ENCODE measurements around the gene MTIF3. TPM values are rescaled to one million over a fixed set of nuclear protein-coding genes. Genes with fewer than 3 reads are reported as not detected.

Gene MTIF3
- total RNA-seq, 1 experiment from 2014 or later: 21.5 TPM

DNA sequence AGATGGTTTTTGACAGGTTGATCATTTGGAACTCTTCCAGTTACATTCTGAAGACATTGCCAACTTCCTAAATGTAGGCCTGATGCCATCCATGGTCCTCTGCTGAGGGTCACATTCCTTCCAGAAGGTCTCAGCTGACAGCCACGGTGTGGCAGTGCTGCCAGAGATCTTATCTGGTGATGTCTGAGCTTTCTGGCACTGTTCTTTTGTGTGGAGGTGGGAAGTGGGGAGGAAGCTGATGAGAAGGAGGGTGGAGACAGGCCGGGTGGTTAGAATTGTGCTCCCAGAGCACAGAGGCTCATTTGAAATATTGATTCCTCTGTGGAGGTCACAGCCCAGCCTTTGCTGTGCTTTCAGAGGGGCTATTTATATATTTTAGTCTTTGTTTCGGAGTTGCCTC lies 16.1 kb upstream of the MTIF3 start:
- intact Hi-C loops (cut with micrococcal nuclease; ENCODE audit: unreplicated experiment): no loop called here
- no peak overlapping the region for H3K27ac Mint-ChIP-seq (ENCODE audit: unreplicated experiment)
- no peak overlapping the region for H3K4me3 Mint-ChIP-seq (ENCODE audit: low read depth, unreplicated experiment)
- peaks cover 8% of the 10 kb centered on the region for H3K4me1 Mint-ChIP-seq (ENCODE audit: low read depth, unreplicated experiment)
- H3K9me3 Mint-ChIP-seq (ENCODE audit: low read depth, unreplicated experiment): no peaks in the 10 kb centered on the region
- BruUV-seq (replicated peaks): no TSS peak
- no peaks in the 10 kb centered on the region for H3K27me3 Mint-ChIP-seq (ENCODE audit: unreplicated experiment)
- H3K36me3 Mint-ChIP-seq (ENCODE audit: insufficient read depth, unreplicated experiment): no peaks in the 10 kb centered on the region
- DNase-seq: no peak
- TF ChIP-seq, protein P1, sequence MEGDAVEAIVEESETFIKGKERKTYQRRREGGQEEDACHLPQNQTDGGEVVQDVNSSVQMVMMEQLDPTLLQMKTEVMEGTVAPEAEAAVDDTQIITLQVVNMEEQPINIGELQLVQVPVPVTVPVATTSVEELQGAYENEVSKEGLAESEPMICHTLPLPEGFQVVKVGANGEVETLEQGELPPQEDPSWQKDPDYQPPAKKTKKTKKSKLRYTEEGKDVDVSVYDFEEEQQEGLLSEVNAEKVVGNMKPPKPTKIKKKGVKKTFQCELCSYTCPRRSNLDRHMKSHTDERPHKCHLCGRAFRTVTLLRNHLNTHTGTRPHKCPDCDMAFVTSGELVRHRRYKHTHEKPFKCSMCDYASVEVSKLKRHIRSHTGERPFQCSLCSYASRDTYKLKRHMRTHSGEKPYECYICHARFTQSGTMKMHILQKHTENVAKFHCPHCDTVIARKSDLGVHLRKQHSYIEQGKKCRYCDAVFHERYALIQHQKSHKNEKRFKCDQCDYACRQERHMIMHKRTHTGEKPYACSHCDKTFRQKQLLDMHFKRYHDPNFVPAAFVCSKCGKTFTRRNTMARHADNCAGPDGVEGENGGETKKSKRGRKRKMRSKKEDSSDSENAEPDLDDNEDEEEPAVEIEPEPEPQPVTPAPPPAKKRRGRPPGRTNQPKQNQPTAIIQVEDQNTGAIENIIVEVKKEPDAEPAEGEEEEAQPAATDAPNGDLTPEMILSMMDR (IDR thresholded peaks at IDR 0.05; ENCODE audit: unreplicated experiment): no peak
- CTCF ChIA-PET: no interaction called here

DNA sequence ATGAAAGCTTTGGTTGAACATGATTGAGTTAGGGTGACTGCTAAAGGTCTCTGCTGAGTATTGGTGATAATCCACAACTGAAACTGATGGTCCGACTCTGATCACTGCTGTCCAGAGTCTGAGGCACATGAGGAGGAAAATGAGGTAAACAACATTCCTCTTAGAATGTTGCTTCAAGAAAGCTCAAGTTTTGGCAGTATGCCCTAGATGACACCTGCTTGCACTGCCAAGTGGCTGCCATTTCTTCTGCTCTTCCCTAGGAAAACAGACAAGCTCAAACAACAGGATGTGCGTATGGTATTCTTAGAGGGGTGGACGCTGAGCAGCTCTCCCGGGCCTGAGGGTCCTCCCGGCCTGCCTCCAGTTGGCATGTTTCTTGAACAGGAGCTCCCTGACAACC lies 15.2 kb upstream of the MTIF3 start:
- intact Hi-C loops (cut with micrococcal nuclease; ENCODE audit: unreplicated experiment): no loop called here
- TF ChIP-seq, protein P1 (IDR thresholded peaks at IDR 0.05; ENCODE audit: unreplicated experiment): no peak
- Mint-ChIP-seq H3K4me3 (ENCODE audit: low read depth, unreplicated experiment) (no peak overlapping the region), H3K27ac (ENCODE audit: unreplicated experiment) (no peak overlapping the region), H3K9me3 (ENCODE audit: low read depth, unreplicated experiment) (no peaks in the 10 kb centered on the region), H3K36me3 (ENCODE audit: insufficient read depth, unreplicated experiment) (no peaks in the 10 kb centered on the region), H3K27me3 (ENCODE audit: unreplicated experiment) (no peaks in the 10 kb centered on the region), H3K4me1 (ENCODE audit: low read depth, unreplicated experiment) (peaks cover 8% of the 10 kb centered on the region)
- no peak for DNase-seq
- no TSS peak for BruUV-seq (replicated peaks)
- CTCF ChIA-PET: no interaction called here

DNA sequence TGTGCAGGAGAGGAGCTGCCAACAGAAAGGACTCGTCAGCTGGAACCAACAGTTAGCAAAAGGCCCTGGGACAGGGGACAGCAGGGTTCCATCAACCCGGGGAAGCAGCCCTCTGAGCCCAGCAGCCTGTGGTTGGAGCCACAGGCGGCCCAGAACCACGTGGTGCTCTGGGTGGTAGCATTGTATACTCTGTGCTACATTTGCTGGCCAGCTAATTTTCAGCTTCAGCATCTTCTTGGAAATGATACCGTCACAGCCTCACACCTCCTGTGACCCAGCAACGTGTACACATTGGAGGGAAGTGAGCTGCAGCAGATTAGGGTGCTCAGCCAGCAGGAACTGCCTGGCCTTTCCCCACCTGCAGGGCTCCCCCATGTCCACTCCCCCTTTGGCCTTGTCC lies 13.1 kb upstream of the MTIF3 start:
- Mint-ChIP-seq H3K36me3 (ENCODE audit: insufficient read depth, unreplicated experiment) (no peaks in the 10 kb centered on the region), H3K4me1 (ENCODE audit: low read depth, unreplicated experiment) (peaks cover 8% of the 10 kb centered on the region), H3K27me3 (ENCODE audit: unreplicated experiment) (no peaks in the 10 kb centered on the region), H3K27ac (ENCODE audit: unreplicated experiment) (no peak overlapping the region), H3K9me3 (ENCODE audit: low read depth, unreplicated experiment) (no peaks in the 10 kb centered on the region), H3K4me3 (ENCODE audit: low read depth, unreplicated experiment) (no peak overlapping the region)
- BruUV-seq (replicated peaks): no TSS peak
- no peak for DNase-seq
- intact Hi-C loops (cut with micrococcal nuclease; ENCODE audit: unreplicated experiment): no loop called here
- CTCF ChIA-PET: no interaction called here
- TF ChIP-seq, protein P1 (IDR thresholded peaks at IDR 0.05; ENCODE audit: unreplicated experiment): no peak

DNA sequence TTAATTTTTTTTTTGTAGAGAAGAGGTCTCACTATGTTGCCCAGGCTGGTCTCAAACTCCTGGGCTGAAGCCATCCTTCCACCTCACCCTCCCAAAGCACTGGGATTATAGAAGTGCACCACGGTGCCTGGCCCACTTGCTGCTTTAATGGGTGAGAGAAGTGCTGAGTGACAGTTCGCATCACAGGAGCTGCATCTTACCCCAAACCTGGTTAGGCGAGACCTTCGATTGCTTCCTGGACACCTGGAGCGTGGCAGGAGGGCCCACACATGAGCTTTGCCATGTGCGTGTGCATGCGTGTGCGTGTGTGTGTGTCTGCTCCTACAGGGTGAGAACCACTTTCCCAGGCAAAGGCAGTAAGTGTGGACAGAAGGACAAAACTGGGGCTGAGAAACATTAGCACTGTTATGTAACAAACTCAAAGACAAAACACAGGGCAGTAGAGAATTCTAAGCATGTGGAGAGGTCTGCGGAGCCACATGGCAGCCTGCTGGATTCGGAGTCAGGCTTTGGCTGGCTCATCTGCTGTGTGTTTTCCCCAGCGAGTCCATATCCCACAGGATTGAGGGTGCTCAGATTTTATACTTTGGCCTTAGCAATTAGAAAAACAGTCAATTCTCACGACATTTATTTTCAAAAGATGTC lies 11.7 kb upstream of the MTIF3 start:
- no peak overlapping the region for H3K4me3 Mint-ChIP-seq (ENCODE audit: low read depth, unreplicated experiment)
- no peaks in the 10 kb centered on the region for H3K27me3 Mint-ChIP-seq (ENCODE audit: unreplicated experiment)
- CTCF ChIA-PET: interaction anchor here (0.6 to 0.7 kb wide), 2 partner anchors 15 to 652 kb away, joined by 3 to 4 read pairs; no protein-coding TSS in a partner anchor
- TF ChIP-seq, protein P1 (IDR thresholded peaks at IDR 0.05; ENCODE audit: unreplicated experiment): no peak
- H3K27ac Mint-ChIP-seq (ENCODE audit: unreplicated experiment): no peak overlapping the region
- peaks cover 8% of the 10 kb centered on the region for H3K4me1 Mint-ChIP-seq (ENCODE audit: low read depth, unreplicated experiment)
- BruUV-seq (replicated peaks): no TSS peak
- no peaks in the 10 kb centered on the region for H3K36me3 Mint-ChIP-seq (ENCODE audit: insufficient read depth, unreplicated experiment)
- no peaks in the 10 kb centered on the region for H3K9me3 Mint-ChIP-seq (ENCODE audit: low read depth, unreplicated experiment)
- intact Hi-C loops (cut with micrococcal nuclease; ENCODE audit: unreplicated experiment): no loop called here
- no peak for DNase-seq
